Heart right ventricle (tissue), 16 donors: ENCODE results near the gene NFYC. TPM values are rescaled to one million over a fixed set of nuclear protein-coding genes. Genes with fewer than 3 reads are reported as not detected.

Experiments used
- ATAC-seq, 8 donors: fragments of 200-7000 bp; cut with Tn5 transposase; one replicate each; pipeline ENCODE4 v1.9.1; 2020; ENCODE audit warnings: mild to moderate bottlenecking in 8 of 8, moderate library complexity in 8 of 8, moderate number of reproducible peaks in 1 of 8
- DNase-seq, 2 donors: peaks; one replicate each; pipeline ENCODE4 v3.0.0-alpha.2; 2020
- H3K27ac ChIP-seq, 10 donors: fragments of 200-600 bp; sonication (generic) in 2 of 10; one replicate each; pipeline versions ENCODE4 v1.5.0 to v1.8.0; 2020 to 2022; ENCODE audit warnings: mild to moderate bottlenecking in 3 of 10
- H3K27me3 ChIP-seq, 7 donors: fragments of 200-600 bp; one replicate each; pipeline ENCODE4 v1.8.0; 2021 to 2022; ENCODE audit warnings: mild to moderate bottlenecking in 2 of 7
- H3K36me3 ChIP-seq, 9 donors: fragments of 200-600 bp; sonication (generic) in 1 of 9; one replicate each; pipeline versions ENCODE4 v1.5.0 to v1.8.0; 2020 to 2022; ENCODE audit warnings: mild to moderate bottlenecking in 2 of 9
- H3K4me1 ChIP-seq, 9 donors: fragments of 200-600 bp; sonication (generic) in 1 of 9; one replicate each; pipeline versions ENCODE4 v1.5.0 to v1.8.0; 2020 to 2022; ENCODE audit warnings: mild to moderate bottlenecking in 4 of 9
- H3K4me3 ChIP-seq, 10 donors: fragments of 200-600 bp; sonication (generic) in 2 of 10; one replicate each; pipeline versions ENCODE4 v1.5.0 to v1.8.0; 2020 to 2022; ENCODE audit warnings: mild to moderate bottlenecking in 7 of 10, moderate library complexity in 2 of 10
- H3K9me3 ChIP-seq, 11 donors: fragments of 200-600 bp in 10 of 11; sonication (generic) in 2 of 11; one replicate each; pipeline versions ENCODE4 v1.5.0 to v1.8.0; 2013 to 2022; ENCODE audit warnings: mild to moderate bottlenecking in 2 of 11, control low read depth in 1 of 11, moderate library complexity in 1 of 11
- WGBS, 2 donors: extraction: QIAGEN DNeasy Blood & Tissue Kit; methylation state at CpG; one replicate each; pipeline ENCODE4 v1.1.7; 2013; ENCODE audit warnings: inconsistent platforms in 1 of 2; 5-methylcytosine and 5-hydroxymethylcytosine counted together
- intact Hi-C, 10 donors: fragments of 100-400 bp; cut with DNase I; formaldehyde crosslinking; loops; one replicate each; pipeline versions ENCODE4 v1.11.1 to v1.14.2; 2022
- polyA plus RNA-seq, 2 donors: library from polyadenylated mRNA; stranded (reverse); fragments of 200-250 nt; gene quantifications; one replicate each; pipeline ENCODE4 v1.2.3, GENCODE V29; 2013
- total RNA-seq, 10 donors: library from RNA; stranded (reverse); fragmentation: NEBNext Ultra II Directional in 3 of 10; extraction: Animal tissue kit (Norgen Biotek cat#: 25700) in 3 of 10; gene quantifications; one replicate each; pipeline versions ENCODE4 v1.2.1 to v1.2.4, GENCODE V29; 2021 to 2023
- TF ChIP-seq, protein P1 (sequence below), 9 donors: fragments of 200-600 bp; sonication (generic) in 2 of 9; IDR thresholded peaks; one replicate each; pipeline versions ENCODE4 v1.5.0 to v1.8.0; 2021 to 2022; ENCODE audit warnings: antibody characterized with exemption in 9 of 9, mild to moderate bottlenecking in 5 of 9, moderate library complexity in 1 of 9
- donor health status: Arrhythmogenic right ventricular cardiomyopathy.
- donor health status: ischemic (EF 13 %, LVEDD 7.1; RV severe dilation, severe dysfunction).
- donor health status: healthy with polysubstance abuse.
- donor health status: DM: no; HTN: yes; CAD: no.
- donor health status: DM: no; HTN: no; CAD: no.
- donor health status: ischemic (EF 25% LVEDD 6.9; RV normal size, moderate dysfunction).
- donor health status: ischemic (EF 25% LVEDD 5.7; RV mildly dilated, moderate dysfunction).
- donor health status: healthy.
- donor health status: DM: yes; HTN: yes; CAD: no.
- donor health status: Ischemic cardiomyopathy.
- donor health status: ischemic (EF 35%, LVEDD 5.7; RV mildly dilated, moderate dysfunction).
- donor health status: nonischemic (EF 11% LVEDD 7.7; RV severe dilation, severe dysfunction).
- donor health status: DM: yes; HTN: yes; CAD: no.
- donor health status: PGD.
- donor health status: ischemic (EF 29% LVEDD 5.4; RV normal size, mild dysfunction).
- donor health status: nonischemic (EF 23%, LVEDD 6.1; RV moderate dilation, normal function).

NFYC gene
- total and polyA plus RNA-seq, 12 donors: 49.9 to 84.7 (median 71.7) TPM

DNA sequence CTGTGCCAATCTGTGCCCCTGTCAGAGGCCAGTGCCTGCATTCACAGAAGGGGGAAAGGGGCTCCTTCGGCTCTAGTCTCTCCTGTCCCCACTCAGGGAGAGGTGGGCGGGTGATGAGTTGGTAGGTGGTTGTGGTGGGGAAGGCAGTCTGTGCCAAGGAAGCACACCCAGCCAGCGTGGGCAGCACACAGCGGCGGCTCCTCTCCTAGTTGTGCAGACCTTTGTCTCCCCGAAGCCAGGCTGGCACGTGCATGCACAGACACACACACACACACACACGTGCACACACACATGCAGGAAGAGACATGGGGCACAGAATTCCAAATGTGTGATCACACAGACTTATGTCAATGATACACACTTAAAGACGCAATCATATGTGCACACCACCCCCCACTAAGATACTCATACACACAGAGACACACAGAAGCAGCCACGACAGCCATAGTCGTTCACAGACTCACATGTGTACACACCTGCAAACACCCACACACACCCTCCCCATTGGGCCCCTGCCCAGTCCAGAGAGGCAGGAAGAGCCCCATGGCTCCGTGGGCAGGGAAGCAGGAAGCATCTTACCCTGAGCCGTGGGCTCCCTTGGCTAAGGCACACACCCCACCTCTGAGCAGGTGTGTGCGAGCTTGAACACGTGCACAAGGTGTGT is 42.4 kb upstream of the NFYC start:
- H3K36me3 ChIP-seq: no peaks in the 10 kb centered on the region
- H3K4me3 ChIP-seq: no peak overlapping the region
- 85% methylated on average over 15 of the region's 15 CpGs for WGBS, 2 donors
- H3K9me3 ChIP-seq: no peaks in the 10 kb centered on the region
- intact Hi-C loops: no loop called here
- TF ChIP-seq, protein P1, sequence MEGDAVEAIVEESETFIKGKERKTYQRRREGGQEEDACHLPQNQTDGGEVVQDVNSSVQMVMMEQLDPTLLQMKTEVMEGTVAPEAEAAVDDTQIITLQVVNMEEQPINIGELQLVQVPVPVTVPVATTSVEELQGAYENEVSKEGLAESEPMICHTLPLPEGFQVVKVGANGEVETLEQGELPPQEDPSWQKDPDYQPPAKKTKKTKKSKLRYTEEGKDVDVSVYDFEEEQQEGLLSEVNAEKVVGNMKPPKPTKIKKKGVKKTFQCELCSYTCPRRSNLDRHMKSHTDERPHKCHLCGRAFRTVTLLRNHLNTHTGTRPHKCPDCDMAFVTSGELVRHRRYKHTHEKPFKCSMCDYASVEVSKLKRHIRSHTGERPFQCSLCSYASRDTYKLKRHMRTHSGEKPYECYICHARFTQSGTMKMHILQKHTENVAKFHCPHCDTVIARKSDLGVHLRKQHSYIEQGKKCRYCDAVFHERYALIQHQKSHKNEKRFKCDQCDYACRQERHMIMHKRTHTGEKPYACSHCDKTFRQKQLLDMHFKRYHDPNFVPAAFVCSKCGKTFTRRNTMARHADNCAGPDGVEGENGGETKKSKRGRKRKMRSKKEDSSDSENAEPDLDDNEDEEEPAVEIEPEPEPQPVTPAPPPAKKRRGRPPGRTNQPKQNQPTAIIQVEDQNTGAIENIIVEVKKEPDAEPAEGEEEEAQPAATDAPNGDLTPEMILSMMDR (IDR thresholded peaks at IDR 0.05): no peak
- H3K27me3 ChIP-seq: peaks cover 0 to 10% (median 0%) of the 10 kb centered on the region in 7 donors
- no peak for ATAC-seq
- no peak overlapping the region for H3K27ac ChIP-seq
- peaks cover 0 to 24% (median 5%) of the 10 kb centered on the region in 9 donors for H3K4me1 ChIP-seq
- no peak for DNase-seq

DNA sequence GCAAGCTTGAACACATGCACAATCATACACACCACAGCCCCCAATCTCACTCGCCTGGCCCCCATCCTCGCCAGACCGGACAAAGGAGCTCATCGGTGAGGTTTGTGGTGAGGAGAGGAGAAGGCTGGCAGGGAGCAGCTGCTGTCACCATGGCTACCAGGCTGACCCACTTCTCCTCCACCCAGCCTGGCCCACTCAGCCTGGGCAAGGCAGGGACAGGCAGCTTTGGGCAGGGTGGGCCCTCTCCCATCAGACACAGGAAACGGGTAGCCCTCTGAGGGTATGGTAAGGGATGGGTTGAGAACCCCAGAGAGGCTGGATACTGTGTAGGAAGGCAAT is 41.9 kb upstream of the NFYC start:
- ATAC-seq: peak in 1 of 8 donors; percentile 48
- 83 to 87% methylated on average over 5 of the region's 5 CpGs for WGBS, 2 donors
- Histone ChIP-seq H3K27me3 (peaks cover 0 to 10% (median 0%) of the 10 kb centered on the region in 7 donors), H3K9me3 (no peaks in the 10 kb centered on the region), H3K36me3 (no peaks in the 10 kb centered on the region), H3K4me3 (no peak overlapping the region), H3K27ac (no peak overlapping the region), H3K4me1 (peaks cover 0 to 24% (median 5%) of the 10 kb centered on the region in 9 donors)
- TF ChIP-seq, protein P1 (IDR thresholded peaks at IDR 0.05): no peak
- no peak for DNase-seq
- intact Hi-C loops: no loop called here

DNA sequence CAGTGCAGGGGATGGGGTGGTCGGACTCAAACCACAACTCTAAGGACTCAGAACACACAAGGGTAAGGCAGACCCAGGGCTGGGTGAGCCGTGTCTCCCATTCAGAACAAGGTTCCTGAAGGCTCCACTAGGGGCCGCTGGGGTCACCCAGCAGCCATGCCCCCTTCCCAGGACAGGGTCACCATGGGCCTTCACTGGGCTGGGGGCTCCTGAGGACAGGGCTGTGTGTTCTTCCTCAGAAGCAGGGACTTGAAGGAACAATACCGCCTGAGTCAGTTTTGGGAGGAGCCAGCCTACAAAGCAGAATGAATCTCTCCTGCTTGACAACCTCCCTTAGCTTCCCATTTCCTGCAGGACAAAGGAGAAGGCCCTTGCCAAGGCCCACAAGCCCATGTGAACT is 41.4 kb upstream of the NFYC start:
- TF ChIP-seq, protein P1 (IDR thresholded peaks at IDR 0.05): peak in 6 of 9 donors; percentile 27 to 56 (median 36)
- H3K4me3 ChIP-seq: no peak overlapping the region
- ATAC-seq: peak in 5 of 8 donors; percentile 23 to 75 (median 63)
- intact Hi-C loops: no loop called here
- H3K27ac ChIP-seq: no peak overlapping the region
- no peak for DNase-seq
- 53 to 65% methylated on average over 4 of the region's 4 CpGs for WGBS, 2 donors
- H3K4me1 ChIP-seq: peaks cover 0 to 24% (median 5%) of the 10 kb centered on the region in 9 donors
- peaks cover 0 to 10% (median 3%) of the 10 kb centered on the region in 7 donors for H3K27me3 ChIP-seq
- no peaks in the 10 kb centered on the region for H3K9me3 ChIP-seq
- no peaks in the 10 kb centered on the region for H3K36me3 ChIP-seq

DNA sequence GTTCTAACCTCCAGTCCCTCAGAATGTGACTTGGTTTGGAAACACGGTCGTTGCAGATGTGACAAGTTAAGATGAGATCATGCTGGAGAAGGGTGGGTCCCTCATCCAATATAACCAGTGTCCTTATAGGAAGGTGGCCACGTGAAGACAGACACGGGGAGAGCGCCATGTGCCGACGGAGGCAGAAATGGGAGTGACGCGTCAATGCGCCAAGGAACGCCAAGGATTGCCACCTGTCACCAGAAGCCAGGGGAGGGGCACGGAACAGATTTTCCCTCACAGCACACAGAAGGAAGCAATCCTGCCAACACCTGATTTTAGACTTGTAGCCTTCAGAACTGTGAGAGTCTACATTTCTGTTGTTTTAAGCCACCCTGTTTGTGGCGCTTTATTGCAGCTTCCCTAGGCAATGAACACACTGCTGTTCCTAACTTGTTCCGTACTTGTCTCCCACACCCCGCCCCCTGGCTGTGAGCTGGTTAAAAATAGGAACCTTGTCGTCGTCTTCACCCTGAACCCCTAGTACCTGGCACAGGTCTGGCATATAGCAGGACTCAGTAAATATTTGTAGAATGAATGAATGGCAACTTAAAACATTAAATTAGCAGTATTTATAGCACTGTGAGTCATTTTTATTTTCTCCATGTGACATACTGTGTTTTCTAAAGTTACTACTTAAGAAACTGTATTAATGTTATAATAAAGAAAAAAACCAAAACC is 40.2 kb upstream of the NFYC start:
- no peak for DNase-seq
- TF ChIP-seq, protein P1 (IDR thresholded peaks at IDR 0.05): peak in 2 of 9 donors; percentile 10 to 17
- H3K27ac ChIP-seq: no peak overlapping the region

More for the DNA sequence above, 40.2 kb upstream of the NFYC start:
- ATAC-seq: peak in 3 of 8 donors; percentile 51 to 81 (median 80)
- no peaks in the 10 kb centered on the region for H3K9me3 ChIP-seq
- intact Hi-C loops: no loop called here
- no peaks in the 10 kb centered on the region for H3K36me3 ChIP-seq
- no peak overlapping the region for H3K4me3 ChIP-seq
- H3K4me1 ChIP-seq: peaks cover 0 to 24% (median 5%) of the 10 kb centered on the region in 9 donors
- WGBS, 2 donors: 63 to 70% methylated on average over 17 of the region's 17 CpGs
- peaks cover 0 to 10% (median 3%) of the 10 kb centered on the region in 7 donors for H3K27me3 ChIP-seq
